ENCODE measurements around the gene TARM1.

Gene TARM1

DNA sequence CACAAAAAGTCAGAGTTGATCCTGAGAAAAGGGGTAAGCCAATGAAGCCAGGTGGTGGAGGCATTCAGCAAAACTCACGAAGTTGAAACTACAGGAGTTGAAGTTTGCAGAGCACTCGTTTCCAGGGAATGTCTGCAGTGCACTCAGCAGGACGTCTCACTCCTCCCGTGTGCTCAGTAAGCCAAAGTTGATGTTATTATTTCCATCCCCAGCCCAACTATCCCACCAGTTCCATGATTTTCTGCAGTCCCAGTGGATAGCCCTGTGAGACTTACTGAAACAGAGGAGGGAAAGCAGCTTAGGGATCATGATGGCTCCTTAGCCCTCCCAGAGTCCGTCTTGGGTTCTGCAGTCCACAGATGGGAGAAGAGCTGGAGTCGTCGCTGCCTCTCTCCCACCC is at the start of gene TARM1:
TARM1 (minus strand) TSS at position 334 of the 400 bp plus-strand sequence; CDS start at position 309, 25 bp downstream.
- TF ChIP-seq ARNTL (CRISPR knock-in tag; IDR thresholded peaks at IDR 0.05; ENCODE audit: borderline replicate concordance, low read depth) (no peak), TOX (CRISPR knock-in tag; IDR thresholded peaks at IDR 0.05; ENCODE audit: borderline replicate concordance) (no peak), BACH2 (CRISPR knock-in tag; IDR thresholded peaks at IDR 0.05; ENCODE audit: borderline replicate concordance) (no peak), ZFP30 (CRISPR knock-in tag; IDR thresholded peaks at IDR 0.05) (no peak)
- TF ChIP-seq, protein P1, sequence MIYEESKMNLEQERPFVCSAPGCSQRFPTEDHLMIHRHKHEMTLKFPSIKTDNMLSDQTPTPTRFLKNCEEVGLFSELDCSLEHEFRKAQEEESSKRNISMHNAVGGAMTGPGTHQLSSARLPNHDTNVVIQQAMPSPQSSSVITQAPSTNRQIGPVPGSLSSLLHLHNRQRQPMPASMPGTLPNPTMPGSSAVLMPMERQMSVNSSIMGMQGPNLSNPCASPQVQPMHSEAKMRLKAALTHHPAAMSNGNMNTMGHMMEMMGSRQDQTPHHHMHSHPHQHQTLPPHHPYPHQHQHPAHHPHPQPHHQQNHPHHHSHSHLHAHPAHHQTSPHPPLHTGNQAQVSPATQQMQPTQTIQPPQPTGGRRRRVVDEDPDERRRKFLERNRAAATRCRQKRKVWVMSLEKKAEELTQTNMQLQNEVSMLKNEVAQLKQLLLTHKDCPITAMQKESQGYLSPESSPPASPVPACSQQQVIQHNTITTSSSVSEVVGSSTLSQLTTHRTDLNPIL (CRISPR knock-in tag; IDR thresholded peaks at IDR 0.05; ENCODE audit: low read depth) = no peak
- TF ChIP-seq, protein P2, sequence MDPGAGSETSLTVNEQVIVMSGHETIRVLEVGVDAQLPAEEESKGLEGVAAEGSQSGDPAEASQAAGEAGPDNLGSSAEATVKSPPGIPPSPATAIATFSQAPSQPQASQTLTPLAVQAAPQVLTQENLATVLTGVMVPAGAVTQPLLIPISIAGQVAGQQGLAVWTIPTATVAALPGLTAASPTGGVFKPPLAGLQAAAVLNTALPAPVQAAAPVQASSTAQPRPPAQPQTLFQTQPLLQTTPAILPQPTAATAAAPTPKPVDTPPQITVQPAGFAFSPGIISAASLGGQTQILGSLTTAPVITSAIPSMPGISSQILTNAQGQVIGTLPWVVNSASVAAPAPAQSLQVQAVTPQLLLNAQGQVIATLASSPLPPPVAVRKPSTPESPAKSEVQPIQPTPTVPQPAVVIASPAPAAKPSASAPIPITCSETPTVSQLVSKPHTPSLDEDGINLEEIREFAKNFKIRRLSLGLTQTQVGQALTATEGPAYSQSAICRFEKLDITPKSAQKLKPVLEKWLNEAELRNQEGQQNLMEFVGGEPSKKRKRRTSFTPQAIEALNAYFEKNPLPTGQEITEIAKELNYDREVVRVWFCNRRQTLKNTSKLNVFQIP (CRISPR knock-in tag; IDR thresholded peaks at IDR 0.05; ENCODE audit: borderline replicate concordance, low read depth) = no peak
- TF ChIP-seq, protein P3, sequence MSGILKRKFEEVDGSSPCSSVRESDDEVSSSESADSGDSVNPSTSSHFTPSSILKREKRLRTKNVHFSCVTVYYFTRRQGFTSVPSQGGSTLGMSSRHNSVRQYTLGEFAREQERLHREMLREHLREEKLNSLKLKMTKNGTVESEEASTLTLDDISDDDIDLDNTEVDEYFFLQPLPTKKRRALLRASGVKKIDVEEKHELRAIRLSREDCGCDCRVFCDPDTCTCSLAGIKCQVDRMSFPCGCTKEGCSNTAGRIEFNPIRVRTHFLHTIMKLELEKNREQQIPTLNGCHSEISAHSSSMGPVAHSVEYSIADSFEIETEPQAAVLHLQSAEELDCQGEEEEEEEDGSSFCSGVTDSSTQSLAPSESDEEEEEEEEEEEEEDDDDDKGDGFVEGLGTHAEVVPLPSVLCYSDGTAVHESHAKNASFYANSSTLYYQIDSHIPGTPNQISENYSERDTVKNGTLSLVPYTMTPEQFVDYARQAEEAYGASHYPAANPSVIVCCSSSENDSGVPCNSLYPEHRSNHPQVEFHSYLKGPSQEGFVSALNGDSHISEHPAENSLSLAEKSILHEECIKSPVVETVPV (CRISPR knock-in tag; IDR thresholded peaks at IDR 0.05) = no peak
- ATAC-seq = no peak

DNA sequence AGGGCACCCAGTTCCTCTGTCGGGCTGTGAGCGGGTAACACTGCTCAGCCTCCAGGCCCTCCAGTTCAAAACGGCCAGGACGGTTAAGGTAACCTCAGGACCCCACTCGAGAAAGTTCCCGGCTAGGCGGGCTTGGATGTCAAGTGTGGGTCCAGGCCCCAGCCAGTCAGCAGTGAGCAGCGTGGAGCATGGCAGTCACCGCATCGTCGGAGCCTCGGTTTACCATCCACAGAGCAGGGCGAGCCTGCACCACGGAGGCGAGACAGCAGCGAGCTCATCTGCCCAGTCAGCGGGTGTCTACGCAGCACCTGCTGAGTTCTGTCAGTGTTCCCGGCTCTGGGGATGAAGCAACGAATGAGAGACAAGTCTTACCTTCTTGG is 48.4 kb upstream of the TARM1 start:
- ATAC-seq = no peak
- TF ChIP-seq, protein P4, sequence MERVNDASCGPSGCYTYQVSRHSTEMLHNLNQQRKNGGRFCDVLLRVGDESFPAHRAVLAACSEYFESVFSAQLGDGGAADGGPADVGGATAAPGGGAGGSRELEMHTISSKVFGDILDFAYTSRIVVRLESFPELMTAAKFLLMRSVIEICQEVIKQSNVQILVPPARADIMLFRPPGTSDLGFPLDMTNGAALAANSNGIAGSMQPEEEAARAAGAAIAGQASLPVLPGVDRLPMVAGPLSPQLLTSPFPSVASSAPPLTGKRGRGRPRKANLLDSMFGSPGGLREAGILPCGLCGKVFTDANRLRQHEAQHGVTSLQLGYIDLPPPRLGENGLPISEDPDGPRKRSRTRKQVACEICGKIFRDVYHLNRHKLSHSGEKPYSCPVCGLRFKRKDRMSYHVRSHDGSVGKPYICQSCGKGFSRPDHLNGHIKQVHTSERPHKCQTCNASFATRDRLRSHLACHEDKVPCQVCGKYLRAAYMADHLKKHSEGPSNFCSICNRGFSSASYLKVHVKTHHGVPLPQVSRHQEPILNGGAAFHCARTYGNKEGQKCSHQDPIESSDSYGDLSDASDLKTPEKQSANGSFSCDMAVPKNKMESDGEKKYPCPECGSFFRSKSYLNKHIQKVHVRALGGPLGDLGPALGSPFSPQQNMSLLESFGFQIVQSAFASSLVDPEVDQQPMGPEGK (CRISPR knock-in tag; IDR thresholded peaks at IDR 0.05; ENCODE audit: borderline replicate concordance) = no peak
- TF ChIP-seq, protein P1 (CRISPR knock-in tag; IDR thresholded peaks at IDR 0.05; ENCODE audit: low read depth) = no peak
- TF ChIP-seq CSDC2 (CRISPR knock-in tag; IDR thresholded peaks at IDR 0.05) (no peak), ZFP30 (CRISPR knock-in tag; IDR thresholded peaks at IDR 0.05) (no peak), ARNTL (CRISPR knock-in tag; IDR thresholded peaks at IDR 0.05; ENCODE audit: borderline replicate concordance, low read depth) (no peak), GLIS3 (CRISPR knock-in tag; IDR thresholded peaks at IDR 0.05) (no peak), PPARA (CRISPR knock-in tag; IDR thresholded peaks at IDR 0.05; ENCODE audit: borderline replicate concordance) (no peak), OSR1 (CRISPR knock-in tag; IDR thresholded peaks at IDR 0.05) (no peak), ZFP3 (CRISPR knock-in tag; IDR thresholded peaks at IDR 0.05) (no peak), TCF4 (CRISPR knock-in tag; IDR thresholded peaks at IDR 0.05; ENCODE audit: borderline replicate concordance) (no peak), ESRRG (CRISPR knock-in tag; IDR thresholded peaks at IDR 0.05) (no peak), ISL1 (CRISPR knock-in tag; IDR thresholded peaks at IDR 0.05) (no peak), ZNF8 (CRISPR knock-in tag; IDR thresholded peaks at IDR 0.05) (no peak), ZNF565 (CRISPR knock-in tag; conservative IDR thresholded peaks at IDR 0.05; ENCODE audit: low read depth) (no peak)
- TF ChIP-seq, protein P5, sequence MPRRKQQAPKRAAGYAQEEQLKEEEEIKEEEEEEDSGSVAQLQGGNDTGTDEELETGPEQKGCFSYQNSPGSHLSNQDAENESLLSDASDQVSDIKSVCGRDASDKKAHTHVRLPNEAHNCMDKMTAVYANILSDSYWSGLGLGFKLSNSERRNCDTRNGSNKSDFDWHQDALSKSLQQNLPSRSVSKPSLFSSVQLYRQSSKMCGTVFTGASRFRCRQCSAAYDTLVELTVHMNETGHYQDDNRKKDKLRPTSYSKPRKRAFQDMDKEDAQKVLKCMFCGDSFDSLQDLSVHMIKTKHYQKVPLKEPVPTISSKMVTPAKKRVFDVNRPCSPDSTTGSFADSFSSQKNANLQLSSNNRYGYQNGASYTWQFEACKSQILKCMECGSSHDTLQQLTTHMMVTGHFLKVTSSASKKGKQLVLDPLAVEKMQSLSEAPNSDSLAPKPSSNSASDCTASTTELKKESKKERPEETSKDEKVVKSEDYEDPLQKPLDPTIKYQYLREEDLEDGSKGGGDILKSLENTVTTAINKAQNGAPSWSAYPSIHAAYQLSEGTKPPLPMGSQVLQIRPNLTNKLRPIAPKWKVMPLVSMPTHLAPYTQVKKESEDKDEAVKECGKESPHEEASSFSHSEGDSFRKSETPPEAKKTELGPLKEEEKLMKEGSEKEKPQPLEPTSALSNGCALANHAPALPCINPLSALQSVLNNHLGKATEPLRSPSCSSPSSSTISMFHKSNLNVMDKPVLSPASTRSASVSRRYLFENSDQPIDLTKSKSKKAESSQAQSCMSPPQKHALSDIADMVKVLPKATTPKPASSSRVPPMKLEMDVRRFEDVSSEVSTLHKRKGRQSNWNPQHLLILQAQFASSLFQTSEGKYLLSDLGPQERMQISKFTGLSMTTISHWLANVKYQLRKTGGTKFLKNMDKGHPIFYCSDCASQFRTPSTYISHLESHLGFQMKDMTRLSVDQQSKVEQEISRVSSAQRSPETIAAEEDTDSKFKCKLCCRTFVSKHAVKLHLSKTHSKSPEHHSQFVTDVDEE (CRISPR knock-in tag; IDR thresholded peaks at IDR 0.05) = no peak
- TF ChIP-seq, protein P3 (CRISPR knock-in tag; IDR thresholded peaks at IDR 0.05) = no peak
- TF ChIP-seq, protein P2 (CRISPR knock-in tag; IDR thresholded peaks at IDR 0.05; ENCODE audit: borderline replicate concordance, low read depth) = no peak
